Skeletal muscle satellite cell (primary cell): ENCODE results near the gene SOCS7.

Experiments
- H3K27me3 ChIP-seq: 2 replicates; pipeline ENCODE4 v1.7.0; 2013; ENCODE audit warnings: low read length; ENCODE audit not compliant: control insufficient read depth, insufficient read depth
- H3K36me3 ChIP-seq: 2 replicates; pipeline ENCODE4 v1.7.0; 2013; ENCODE audit warnings: mild to moderate bottlenecking, control low read depth, low read length; ENCODE audit not compliant: insufficient read depth
- H3K4me1 ChIP-seq: 2 replicates; pipeline ENCODE4 v1.7.0; 2013; ENCODE audit warnings: low read length; ENCODE audit not compliant: control insufficient read depth, insufficient read depth
- H3K4me2 ChIP-seq: 2 replicates; pipeline ENCODE4 v1.7.0; 2013; ENCODE audit warnings: mild to moderate bottlenecking, low read length
- H3K4me3 ChIP-seq: 2 replicates; pipeline ENCODE4 v1.7.0; 2013; ENCODE audit warnings: low read length
- H3K9ac ChIP-seq: 2 replicates; pipeline ENCODE4 v1.7.0; 2013; ENCODE audit warnings: mild to moderate bottlenecking, low read depth, low read length, moderate library complexity
- H3K9me3 ChIP-seq: replicated peaks from 2 replicates; pipeline ENCODE4 v1.7.0; 2013; ENCODE audit warnings: mild to moderate bottlenecking, control low read depth, low read length

Gene SOCS7

DNA sequence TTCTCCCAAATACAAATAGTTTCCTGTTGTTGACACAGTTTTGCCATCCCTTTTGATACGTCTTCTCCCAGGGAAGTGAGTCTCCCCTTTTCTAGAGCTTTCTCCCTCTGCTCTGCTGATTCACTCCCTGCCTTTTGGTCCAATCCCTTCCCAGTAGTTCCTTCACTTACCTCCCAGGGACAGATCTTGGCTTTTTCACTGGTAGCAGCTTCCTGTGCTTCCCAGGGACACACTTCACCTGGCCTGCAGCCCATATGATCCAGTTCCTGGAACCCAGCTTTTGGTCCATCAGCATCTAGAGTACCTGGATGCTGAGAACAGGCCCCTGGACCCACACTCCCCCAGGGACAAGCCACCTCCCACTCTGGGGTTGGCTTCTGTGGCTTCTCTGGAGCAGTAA, 23.7 kb upstream of the SOCS7 start:
- no peak overlapping the region for H3K4me2 ChIP-seq
- peaks cover 4% of the 10 kb centered on the region for H3K4me1 ChIP-seq
- peaks cover 6% of the 10 kb centered on the region for H3K36me3 ChIP-seq
- no peak overlapping the region for H3K4me3 ChIP-seq
- no peaks in the 10 kb centered on the region for H3K9me3 ChIP-seq
- no peak overlapping the region for H3K9ac ChIP-seq
- H3K27me3 ChIP-seq, result peaks cover 18% of the 10 kb centered on the region

DNA sequence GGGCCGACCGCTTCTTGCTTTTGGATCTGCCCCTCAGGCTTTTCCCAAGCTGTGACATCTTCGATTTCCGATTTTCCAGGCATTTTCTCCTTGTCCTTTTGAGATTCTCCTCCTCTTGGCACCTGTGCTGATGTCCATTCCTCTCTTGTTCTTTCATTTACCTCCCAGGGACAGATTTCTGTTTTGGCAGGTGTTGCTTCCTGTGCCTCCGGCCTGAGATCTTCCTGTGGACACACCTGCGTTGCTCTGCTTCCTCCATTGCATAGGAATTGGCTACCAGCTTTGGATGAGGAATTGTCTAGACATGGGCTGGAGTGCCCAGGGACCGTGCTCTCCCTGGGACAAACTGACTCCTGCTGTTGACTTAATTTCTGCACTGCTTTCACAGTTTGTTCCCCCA, 23.0 kb upstream of the SOCS7 start:
- H3K4me3 ChIP-seq, result no peak overlapping the region
- no peaks in the 10 kb centered on the region for H3K9me3 ChIP-seq
- H3K9ac ChIP-seq, result no peak overlapping the region
- peaks cover 6% of the 10 kb centered on the region for H3K36me3 ChIP-seq
- H3K4me2 ChIP-seq, result no peak overlapping the region
- no peaks in the 10 kb centered on the region for H3K4me1 ChIP-seq
- H3K27me3 ChIP-seq, result peaks cover 24% of the 10 kb centered on the region

DNA sequence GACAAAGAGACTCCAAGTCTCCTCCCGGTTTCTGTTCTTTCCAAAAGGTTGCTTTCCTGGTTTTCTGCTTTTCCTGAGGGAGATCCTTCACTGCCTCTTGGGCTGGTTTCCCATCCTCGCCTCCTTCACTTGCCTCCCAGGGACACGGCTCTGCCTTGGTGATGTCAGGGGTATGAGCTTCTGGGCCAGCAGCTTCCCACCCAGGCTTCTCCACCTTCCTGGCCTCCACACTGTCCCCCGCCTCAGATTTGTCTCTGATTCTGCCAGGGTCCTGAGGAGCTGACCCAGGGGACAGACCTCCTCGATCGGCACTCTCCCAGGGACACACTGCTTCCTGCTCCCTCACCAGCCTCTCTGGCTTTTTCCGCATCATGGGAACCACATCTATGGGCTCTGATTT, 22.4 kb upstream of the SOCS7 start:
- Histone ChIP-seq H3K4me1 (no peaks in the 10 kb centered on the region), H3K9ac (no peak overlapping the region), H3K4me2 (no peak overlapping the region), H3K36me3 (no peaks in the 10 kb centered on the region), H3K9me3 (no peaks in the 10 kb centered on the region), H3K27me3 (peaks cover 29% of the 10 kb centered on the region), H3K4me3 (no peak overlapping the region)

DNA sequence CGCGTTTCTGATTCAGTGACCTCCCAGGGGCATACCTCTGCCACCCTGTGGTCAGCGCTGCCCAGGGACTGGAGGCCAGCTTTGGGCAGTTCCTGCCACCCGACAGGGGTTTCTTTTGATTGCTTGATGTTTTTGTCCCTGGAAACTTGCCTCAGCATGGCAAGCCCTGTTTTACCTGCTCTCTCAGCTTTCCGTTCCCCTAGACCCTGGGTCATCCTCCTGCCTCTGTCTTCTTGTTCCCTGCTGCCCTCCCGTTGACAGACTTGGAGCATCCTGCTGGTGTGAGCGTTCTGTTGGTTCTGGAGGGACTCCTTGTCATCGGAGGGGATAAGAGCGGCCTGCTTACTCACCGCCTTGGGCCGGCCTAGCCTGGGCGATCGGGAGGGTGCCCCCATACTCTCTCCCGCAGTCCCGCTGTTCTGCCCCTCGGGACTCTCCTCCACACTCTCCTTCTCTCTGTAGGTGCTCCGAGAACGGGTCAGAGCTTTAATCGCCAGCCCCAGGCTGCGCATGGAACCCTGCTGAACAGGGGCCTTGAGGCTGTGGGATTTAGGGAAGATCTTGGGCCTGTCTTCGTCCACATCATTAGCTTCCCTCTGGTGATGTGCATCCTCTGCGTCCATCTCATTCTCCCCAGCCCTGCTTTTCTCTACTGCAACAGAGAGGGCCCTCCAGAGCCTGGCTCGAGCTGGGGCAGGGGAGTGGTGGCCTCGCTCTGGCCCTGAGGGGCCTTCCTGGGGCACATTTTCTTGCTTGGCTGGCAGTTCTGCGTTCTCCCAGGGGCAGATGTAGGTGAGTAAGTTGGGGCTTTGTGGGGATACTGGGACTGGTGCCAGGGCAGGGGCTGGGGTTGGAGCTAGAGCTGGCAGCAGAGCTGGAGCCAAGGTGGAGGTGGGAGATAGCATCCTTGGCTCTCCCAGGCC, 21.6 kb upstream of the SOCS7 start:
- Histone ChIP-seq H3K4me3 (no peak overlapping the region), H3K9me3 (no peaks in the 10 kb centered on the region), H3K4me2 (no peak overlapping the region), H3K36me3 (no peaks in the 10 kb centered on the region), H3K4me1 (no peaks in the 10 kb centered on the region), H3K9ac (no peak overlapping the region), H3K27me3 (peaks cover 29% of the 10 kb centered on the region)

DNA sequence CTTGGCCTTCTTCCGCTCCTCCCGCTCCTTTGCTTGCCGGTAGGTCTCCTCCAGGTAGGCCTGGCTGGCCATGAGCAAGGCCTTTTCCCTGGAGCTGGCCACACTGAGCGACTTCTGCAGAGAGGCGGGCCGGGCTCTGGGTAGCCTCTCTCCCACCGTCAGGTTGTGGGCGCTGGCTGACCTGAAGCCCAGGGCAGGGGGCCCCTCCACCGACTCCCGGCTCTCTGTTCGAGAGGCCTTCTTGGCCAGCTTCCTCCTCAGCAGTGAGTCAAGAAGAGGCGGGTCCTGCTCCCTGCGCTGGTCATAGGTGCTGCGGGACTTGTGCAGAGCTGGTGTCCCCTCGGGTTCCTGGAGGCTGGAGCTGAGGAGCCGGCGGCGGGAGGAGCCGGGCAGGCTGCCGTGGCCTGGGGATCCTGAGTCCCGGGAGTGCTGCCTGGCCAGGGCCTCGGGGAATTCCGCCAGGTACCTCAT, 20.7 kb upstream of the SOCS7 start:
- no peaks in the 10 kb centered on the region for H3K9me3 ChIP-seq
- no peak overlapping the region for H3K9ac ChIP-seq
- no peaks in the 10 kb centered on the region for H3K36me3 ChIP-seq

DNA sequence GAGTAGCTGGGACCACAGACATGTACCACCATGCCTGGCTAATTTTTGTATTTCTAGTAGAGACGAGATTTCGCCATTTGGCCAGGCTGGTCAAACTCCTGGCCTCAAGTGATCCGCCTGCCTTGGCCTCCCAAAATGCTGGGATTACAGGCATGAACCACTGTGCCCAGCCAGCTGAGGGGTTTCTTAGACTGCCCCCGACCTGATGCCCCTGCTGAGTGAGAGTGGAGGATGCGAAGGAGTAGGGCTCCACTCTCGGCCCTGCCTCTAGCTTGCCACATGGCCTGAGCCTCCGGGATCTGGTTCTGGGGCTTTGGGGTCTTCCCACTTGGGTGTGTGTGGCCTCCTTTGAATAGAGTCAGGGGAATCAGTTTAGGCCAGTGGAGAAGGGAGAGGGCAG, 18.9 kb upstream of the SOCS7 start:
- Histone ChIP-seq H3K4me2 (no peak overlapping the region), H3K4me3 (no peak overlapping the region), H3K4me1 (no peaks in the 10 kb centered on the region), H3K36me3 (no peaks in the 10 kb centered on the region), H3K27me3 (peaks cover 46% of the 10 kb centered on the region), H3K9me3 (no peaks in the 10 kb centered on the region), H3K9ac (no peak overlapping the region)

More for the DNA sequence above, 20.7 kb upstream of the SOCS7 start:
- no peak overlapping the region for H3K4me3 ChIP-seq
- H3K27me3 ChIP-seq, result peaks cover 34% of the 10 kb centered on the region
- H3K4me2 ChIP-seq, result no peak overlapping the region
- H3K4me1 ChIP-seq, result no peaks in the 10 kb centered on the region

DNA sequence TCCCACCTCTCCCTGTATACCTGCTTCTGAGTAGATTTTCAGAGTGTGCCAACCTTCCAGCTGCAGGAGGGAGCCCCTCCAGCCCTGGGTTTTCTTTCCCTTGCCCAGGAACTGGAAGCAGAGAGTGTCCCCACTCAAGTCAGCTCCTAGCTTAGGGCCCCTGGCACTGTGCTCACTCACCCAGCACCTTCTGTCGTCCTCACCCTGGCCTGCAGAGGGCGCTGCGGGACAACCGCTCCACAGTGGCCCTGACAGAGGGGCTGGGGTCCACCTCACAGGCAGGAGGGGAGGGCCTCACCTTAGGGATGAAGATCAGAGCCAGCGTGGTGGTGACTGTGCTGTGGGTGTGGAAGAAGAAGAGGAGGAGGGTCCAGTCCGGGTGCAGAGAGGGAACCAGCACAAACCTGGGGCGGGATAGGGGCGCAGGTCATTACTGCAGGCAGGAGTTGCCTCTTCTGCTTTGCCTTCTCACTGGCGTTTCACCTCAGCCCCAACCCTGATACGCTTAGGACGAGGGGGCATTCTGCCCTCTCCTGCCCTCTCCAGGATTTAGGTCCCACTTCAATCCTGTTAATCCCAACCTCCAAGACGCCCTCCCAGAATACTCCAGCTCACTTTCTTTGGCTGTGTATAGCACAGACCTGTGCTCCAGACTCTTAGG, 17.9 kb upstream of the SOCS7 start:
- Histone ChIP-seq H3K4me1 (no peaks in the 10 kb centered on the region), H3K4me2 (no peak overlapping the region), H3K9me3 (no peaks in the 10 kb centered on the region), H3K36me3 (no peaks in the 10 kb centered on the region), H3K27me3 (peaks cover 54% of the 10 kb centered on the region), H3K4me3 (no peak overlapping the region), H3K9ac (no peak overlapping the region)

DNA sequence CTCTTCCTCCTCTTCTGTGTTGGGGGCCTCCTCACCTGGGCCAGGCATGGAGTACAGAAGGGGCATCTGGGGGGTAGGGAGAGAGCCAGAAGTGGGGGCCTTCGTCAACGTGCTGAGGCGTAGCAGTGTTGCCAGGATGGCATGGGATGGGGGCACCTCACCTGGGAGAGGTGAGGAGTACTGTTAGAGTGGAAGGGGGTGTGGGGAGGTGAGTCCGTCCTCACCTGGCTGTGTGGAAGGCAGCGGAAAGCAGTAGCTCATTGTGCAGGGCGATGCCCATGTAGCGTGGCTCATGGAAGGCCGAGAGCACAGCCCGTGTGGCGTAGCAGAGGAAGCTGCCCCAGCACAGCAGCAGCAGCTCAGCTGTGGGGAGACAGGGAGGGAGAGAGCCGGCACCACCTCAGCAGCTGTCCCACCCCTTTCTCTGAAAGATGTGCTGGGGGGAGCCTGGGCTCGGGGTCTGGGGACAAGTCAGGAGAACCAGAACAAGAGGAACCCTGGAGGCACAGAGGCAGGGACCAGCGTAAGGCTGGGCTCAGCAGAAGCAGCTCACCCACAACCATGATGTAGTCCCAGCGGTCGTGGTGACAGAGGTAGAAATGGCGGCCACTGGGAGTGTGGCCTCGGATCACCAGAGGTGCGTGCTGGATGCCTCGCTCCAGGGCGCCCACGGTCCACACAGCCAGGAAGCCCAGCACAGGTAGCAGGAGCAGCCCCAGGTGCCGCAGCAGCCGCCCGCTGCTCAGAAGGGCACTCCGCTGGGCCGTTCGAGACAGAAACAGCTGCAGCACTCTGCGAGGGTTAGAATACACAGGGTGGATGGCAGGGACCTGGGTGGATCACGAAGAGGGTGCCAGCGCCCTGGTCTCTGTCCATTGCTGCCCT, 16.9 kb upstream of the SOCS7 start:
- H3K36me3 ChIP-seq, result no peaks in the 10 kb centered on the region
- no peak overlapping the region for H3K4me2 ChIP-seq
- H3K4me1 ChIP-seq, result no peaks in the 10 kb centered on the region
- H3K9ac ChIP-seq, result no peak overlapping the region
- no peak overlapping the region for H3K4me3 ChIP-seq
- no peaks in the 10 kb centered on the region for H3K9me3 ChIP-seq
- H3K27me3 ChIP-seq, result peaks cover 62% of the 10 kb centered on the region

DNA sequence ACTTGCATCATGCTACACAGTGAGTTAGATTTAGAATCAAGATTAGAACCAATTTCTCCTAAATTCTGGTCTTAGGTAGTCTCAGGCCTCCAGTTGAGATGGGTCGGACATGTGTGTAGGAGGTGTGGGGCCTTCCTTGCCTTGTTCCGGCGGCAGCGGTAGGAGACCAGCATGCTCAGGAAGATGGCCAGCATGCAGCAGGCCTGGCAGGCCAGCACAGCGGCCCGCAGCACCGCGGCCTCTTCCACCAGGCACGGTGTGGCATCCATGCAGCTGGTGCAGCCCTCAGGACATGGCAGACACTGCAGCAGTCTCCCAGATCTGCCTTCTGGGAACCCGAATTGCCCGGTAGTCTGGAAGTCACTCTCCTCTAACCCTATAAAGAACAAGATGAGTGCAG, 14.8 kb upstream of the SOCS7 start:
- H3K9ac ChIP-seq, result no peak overlapping the region
- H3K4me1 ChIP-seq, result no peaks in the 10 kb centered on the region
- no peak overlapping the region for H3K4me3 ChIP-seq
- H3K27me3 ChIP-seq, result peaks cover 59% of the 10 kb centered on the region
- H3K4me2 ChIP-seq, result no peak overlapping the region
- no peaks in the 10 kb centered on the region for H3K9me3 ChIP-seq
- H3K36me3 ChIP-seq, result no peaks in the 10 kb centered on the region

DNA sequence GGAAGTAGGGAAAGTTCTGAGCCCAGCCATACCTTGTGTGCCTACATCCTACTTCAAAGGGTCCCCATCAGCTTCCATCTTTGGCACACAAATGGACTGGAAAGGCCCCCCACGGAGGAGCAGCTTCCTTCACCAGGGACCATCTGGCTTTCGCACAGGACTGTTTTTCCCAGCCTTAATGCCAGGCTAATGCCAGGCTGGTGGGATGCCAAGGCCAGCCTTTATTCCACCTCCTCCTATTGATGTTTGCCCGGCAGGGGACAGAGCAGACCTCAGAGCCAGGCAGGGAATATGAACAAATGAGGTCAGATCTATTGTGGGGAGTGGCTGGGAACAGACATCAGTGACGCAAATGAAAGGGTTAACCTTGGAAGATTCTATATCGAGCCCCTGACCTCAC, 13.6 kb upstream of the SOCS7 start:
- Histone ChIP-seq H3K9ac (no peak overlapping the region), H3K36me3 (no peaks in the 10 kb centered on the region), H3K27me3 (peaks cover 55% of the 10 kb centered on the region), H3K9me3 (no peaks in the 10 kb centered on the region), H3K4me2 (no peak overlapping the region), H3K4me3 (no peak overlapping the region), H3K4me1 (no peaks in the 10 kb centered on the region)

DNA sequence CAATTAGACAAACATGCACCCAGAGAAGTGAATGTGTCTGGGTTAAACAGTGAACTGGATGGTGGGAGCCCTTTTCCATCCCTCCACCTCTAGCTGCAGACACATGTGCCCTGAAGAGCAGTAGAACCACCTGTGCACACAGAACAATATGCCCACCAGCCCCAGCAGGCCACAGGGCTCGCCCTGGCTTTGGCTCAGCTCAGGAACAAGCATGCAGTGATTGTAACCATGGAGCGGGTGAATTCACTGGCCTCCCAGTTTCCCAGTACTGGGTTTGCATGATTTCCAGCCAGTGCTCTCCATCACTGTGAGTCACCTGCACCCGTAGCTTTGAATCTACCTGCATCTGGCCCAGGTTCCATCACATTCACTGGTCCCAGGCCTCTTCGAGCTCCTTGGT, 13.1 kb upstream of the SOCS7 start:
- no peak overlapping the region for H3K4me2 ChIP-seq
- no peaks in the 10 kb centered on the region for H3K4me1 ChIP-seq

More for the DNA sequence above, 13.1 kb upstream of the SOCS7 start:
- H3K4me3 ChIP-seq, result no peak overlapping the region
- H3K27me3 ChIP-seq, result peaks cover 52% of the 10 kb centered on the region
- no peak overlapping the region for H3K9ac ChIP-seq
- H3K36me3 ChIP-seq, result no peaks in the 10 kb centered on the region
- no peaks in the 10 kb centered on the region for H3K9me3 ChIP-seq
